SU-DHL-6 (cell line): ENCODE data around the gene NLGN3.

Experiments
- H2AFZ ChIP-seq: fragments of 200-600 bp; sonication (generic); 2 replicates; pipeline ENCODE4 v1.6.1; 2014; ENCODE audit warnings: low read depth, mild to moderate bottlenecking, moderate library complexity, mixed read lengths, antibody characterized with exemption, low read length; ENCODE audit not compliant: severe bottlenecking
- H3F3A ChIP-seq: fragments of 200-600 bp; shearing (Covaris generic); 2 replicates; pipeline ENCODE4 v1.6.0; 2016; ENCODE audit warnings: antibody characterized with exemption, mild to moderate bottlenecking; ENCODE audit not compliant: insufficient read depth
- H3K27ac ChIP-seq: fragments of 200-600 bp; sonication (generic); 2 replicates; pipeline ENCODE4 v1.5.1; 2016; ENCODE audit warnings: low read depth, mild to moderate bottlenecking, low read length, moderate library complexity, mixed read lengths
- H3K27me3 ChIP-seq: fragments of 200-600 bp; sonication (generic), shearing (Covaris generic); 2 replicates; pipeline ENCODE4 v1.6.0; 2014; ENCODE audit warnings: mild to moderate bottlenecking, low read length
- H3K36me3 ChIP-seq: fragments of 200-600 bp; sonication (generic); 2 replicates; pipeline ENCODE4 v1.6.1; 2014; ENCODE audit warnings: mild to moderate bottlenecking, low read length, mixed read lengths
- H3K4me2 ChIP-seq: fragments of 300-600, 200-600 bp; shearing (Covaris generic), sonication (generic); 2 replicates; pipeline ENCODE4 v1.6.0; 2014; ENCODE audit warnings: low read length, low read depth, mild to moderate bottlenecking; ENCODE audit not compliant: poor library complexity, severe bottlenecking
- H3K4me3 ChIP-seq: fragments of 200-600 bp; sonication (generic); 2 replicates; pipeline ENCODE4 v1.5.1; 2014; ENCODE audit warnings: antibody characterized with exemption, low read length, mild to moderate bottlenecking, mixed read lengths; ENCODE audit not compliant: insufficient read depth, poor library complexity, severe bottlenecking
- H3K79me2 ChIP-seq: fragments of 200-600 bp; sonication (generic); 2 replicates; pipeline ENCODE4 v1.6.1; 2014; ENCODE audit warnings: mild to moderate bottlenecking, low read length, moderate library complexity; ENCODE audit not compliant: insufficient read depth
- H3K9ac ChIP-seq: fragments of 200-600 bp; sonication (generic); 2 replicates; pipeline ENCODE4 v1.7.0; 2014; ENCODE audit warnings: mild to moderate bottlenecking, low read length
- H3K9me2 ChIP-seq: fragments of 200-600 bp; sonication (generic); replicated peaks from 2 replicates; pipeline ENCODE4 v1.6.1; 2014; ENCODE audit warnings: low read length; ENCODE audit not compliant: insufficient read depth
- H3K9me3 ChIP-seq: fragments of 200-600 bp; sonication (generic); 2 replicates; pipeline ENCODE4 v1.6.1; 2014; ENCODE audit warnings: low read length, mixed read lengths; ENCODE audit not compliant: insufficient read depth
- H4K20me1 ChIP-seq: fragments of 200-600 bp; sonication (generic); 2 replicates; pipeline ENCODE4 v1.6.1; 2014; ENCODE audit warnings: low read depth, mild to moderate bottlenecking, antibody characterized with exemption, low read length, moderate library complexity, mixed read lengths
- EZH2phosphoT487 ChIP-seq: fragments of 200-600 bp; sonication (generic), shearing (Covaris generic); conservative IDR thresholded peaks from 2 replicates; pipeline ENCODE4 v1.6.1; 2018; ENCODE audit warnings: mild to moderate bottlenecking, antibody characterized with exemption, low read length, moderate library complexity, mixed read lengths
- TF ChIP-seq, protein P1 (sequence below): fragments of 200-600 bp; sonication (generic); IDR thresholded peaks from one replicate; pipeline ENCODE4 v1.5.1; 2017; ENCODE audit warnings: antibody characterized with exemption, mild to moderate bottlenecking, low read length, moderate library complexity; ENCODE audit not compliant: insufficient read depth, poor library complexity, severe bottlenecking

NLGN3 gene

DNA sequence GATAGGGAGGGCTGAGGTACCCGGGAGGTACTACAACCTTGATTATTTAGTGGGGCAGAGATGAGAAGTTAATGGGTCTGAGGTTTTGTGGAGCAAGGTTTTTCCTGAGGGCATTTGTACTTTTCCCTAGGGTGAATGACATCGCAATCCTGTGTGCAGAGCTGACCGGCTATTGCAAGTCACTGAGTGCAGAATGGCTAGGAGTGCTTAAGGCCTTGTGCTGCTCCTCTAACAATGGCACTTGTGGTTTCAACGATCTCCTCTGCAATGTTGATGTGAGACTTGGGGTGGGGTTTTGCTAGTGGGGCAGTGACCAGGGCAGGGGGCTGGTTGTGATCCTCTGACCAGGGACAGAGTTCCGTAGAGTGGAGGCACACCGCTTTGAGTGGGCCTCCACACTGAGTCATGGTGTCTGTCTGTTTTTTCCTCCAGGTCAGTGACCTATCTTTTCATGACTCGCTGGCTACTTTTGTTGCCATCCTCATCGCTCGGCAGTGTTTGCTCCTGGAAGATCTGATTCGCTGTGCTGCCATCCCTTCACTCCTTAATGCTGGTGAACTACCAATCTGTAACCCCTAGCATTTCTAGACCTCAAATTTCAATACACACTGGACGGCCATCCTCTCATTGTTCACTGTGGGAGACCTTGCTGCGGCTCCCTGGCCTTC, 16.3 kb upstream of the NLGN3 start:
- no peak overlapping the region for H3K4me3 ChIP-seq
- H3K9me2 ChIP-seq, result no peaks in the 10 kb centered on the region
- no peak overlapping the region for H3K9ac ChIP-seq
- no peaks in the 10 kb centered on the region for H4K20me1 ChIP-seq
- H3K27me3 ChIP-seq, result no peaks in the 10 kb centered on the region
- no peaks in the 10 kb centered on the region for H3F3A ChIP-seq
- no peak overlapping the region for H3K4me2 ChIP-seq
- no peaks in the 10 kb centered on the region for H3K79me2 ChIP-seq
- H2AFZ ChIP-seq, result no peak overlapping the region
- TF ChIP-seq EZH2phosphoT487, result no peak
- TF ChIP-seq, protein P1, sequence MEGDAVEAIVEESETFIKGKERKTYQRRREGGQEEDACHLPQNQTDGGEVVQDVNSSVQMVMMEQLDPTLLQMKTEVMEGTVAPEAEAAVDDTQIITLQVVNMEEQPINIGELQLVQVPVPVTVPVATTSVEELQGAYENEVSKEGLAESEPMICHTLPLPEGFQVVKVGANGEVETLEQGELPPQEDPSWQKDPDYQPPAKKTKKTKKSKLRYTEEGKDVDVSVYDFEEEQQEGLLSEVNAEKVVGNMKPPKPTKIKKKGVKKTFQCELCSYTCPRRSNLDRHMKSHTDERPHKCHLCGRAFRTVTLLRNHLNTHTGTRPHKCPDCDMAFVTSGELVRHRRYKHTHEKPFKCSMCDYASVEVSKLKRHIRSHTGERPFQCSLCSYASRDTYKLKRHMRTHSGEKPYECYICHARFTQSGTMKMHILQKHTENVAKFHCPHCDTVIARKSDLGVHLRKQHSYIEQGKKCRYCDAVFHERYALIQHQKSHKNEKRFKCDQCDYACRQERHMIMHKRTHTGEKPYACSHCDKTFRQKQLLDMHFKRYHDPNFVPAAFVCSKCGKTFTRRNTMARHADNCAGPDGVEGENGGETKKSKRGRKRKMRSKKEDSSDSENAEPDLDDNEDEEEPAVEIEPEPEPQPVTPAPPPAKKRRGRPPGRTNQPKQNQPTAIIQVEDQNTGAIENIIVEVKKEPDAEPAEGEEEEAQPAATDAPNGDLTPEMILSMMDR, result no peak
- H3K27ac ChIP-seq, result no peak overlapping the region
- no peaks in the 10 kb centered on the region for H3K9me3 ChIP-seq
- H3K36me3 ChIP-seq, result no peaks in the 10 kb centered on the region

DNA sequence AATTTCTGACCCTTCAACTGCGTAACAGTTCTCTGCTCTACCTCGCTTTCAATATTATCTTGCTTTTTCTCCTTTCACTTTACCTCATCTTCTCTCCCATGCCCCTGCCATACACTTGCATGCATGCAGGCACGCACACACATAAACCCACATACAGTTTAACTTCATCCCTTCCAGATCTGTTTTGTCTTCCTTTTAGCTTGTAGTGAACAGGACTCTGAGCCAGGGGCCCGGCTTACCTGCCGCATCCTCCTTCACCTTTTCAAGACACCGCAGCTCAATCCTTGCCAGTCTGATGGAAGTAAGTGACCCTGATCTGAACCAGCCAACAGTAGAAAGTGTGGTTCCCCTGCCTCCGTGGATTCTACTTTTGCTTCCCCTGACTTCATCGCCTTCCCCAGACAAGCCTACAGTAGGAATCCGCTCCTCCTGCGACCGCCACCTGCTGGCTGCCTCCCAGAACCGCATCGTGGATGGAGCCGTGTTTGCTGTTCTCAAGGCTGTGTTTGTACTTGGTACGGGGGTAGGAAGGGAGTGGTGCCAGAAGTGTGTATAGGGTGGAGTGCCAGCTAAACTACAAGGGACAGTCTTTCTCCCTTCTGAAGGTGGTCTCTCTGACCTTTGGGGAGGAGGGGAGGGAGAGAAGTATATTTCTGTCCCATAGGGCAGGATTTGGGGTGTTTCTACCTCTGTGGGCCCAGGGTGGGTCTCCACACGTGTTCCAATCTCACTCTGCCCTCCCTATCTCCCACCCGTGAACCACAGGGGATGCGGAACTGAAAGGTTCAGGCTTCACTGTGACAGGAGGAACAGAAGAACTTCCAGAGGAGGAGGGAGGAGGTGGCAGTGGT, 15.5 kb upstream of the NLGN3 start:
- H3K36me3 ChIP-seq, result no peaks in the 10 kb centered on the region
- H2AFZ ChIP-seq, result no peak overlapping the region
- H3F3A ChIP-seq, result no peaks in the 10 kb centered on the region
- H3K9ac ChIP-seq, result no peak overlapping the region
- no peak overlapping the region for H3K27ac ChIP-seq
- H3K4me2 ChIP-seq, result no peak overlapping the region
- no peaks in the 10 kb centered on the region for H3K9me2 ChIP-seq
- no peak for TF ChIP-seq EZH2phosphoT487
- TF ChIP-seq, protein P1, result peak; percentile 75
- H3K9me3 ChIP-seq, result no peaks in the 10 kb centered on the region
- no peaks in the 10 kb centered on the region for H4K20me1 ChIP-seq
- no peak overlapping the region for H3K4me3 ChIP-seq
- H3K79me2 ChIP-seq, result no peaks in the 10 kb centered on the region
- H3K27me3 ChIP-seq, result no peaks in the 10 kb centered on the region

DNA sequence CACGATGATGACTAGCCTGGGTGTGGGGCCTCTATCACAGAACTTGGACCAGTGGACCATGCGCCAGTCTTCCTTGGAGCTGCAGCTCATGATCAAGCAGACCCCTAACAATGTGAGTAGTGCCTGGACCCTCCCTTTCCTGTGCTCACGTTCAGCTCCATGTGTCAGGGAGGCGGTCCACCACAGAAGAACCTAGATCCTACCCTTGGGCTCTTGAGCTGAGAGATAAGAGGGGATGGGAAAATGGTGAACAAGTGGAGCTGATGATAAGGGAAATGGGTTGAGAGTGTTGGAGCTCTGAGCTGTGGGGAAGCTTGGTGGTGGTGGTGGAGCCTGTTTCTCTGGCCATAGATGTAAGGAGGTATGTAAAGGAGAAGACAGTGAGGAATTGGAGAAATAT, 13.1 kb upstream of the NLGN3 start:
- Histone ChIP-seq H3K27ac (no peak overlapping the region), H3K79me2 (no peaks in the 10 kb centered on the region), H2AFZ (no peak overlapping the region), H3K9me3 (no peaks in the 10 kb centered on the region), H3K9ac (no peak overlapping the region), H3K27me3 (no peaks in the 10 kb centered on the region), H3K9me2 (no peaks in the 10 kb centered on the region), H3K4me2 (no peak overlapping the region), H3K4me3 (no peak overlapping the region), H3K36me3 (no peaks in the 10 kb centered on the region), H3F3A (no peaks in the 10 kb centered on the region), H4K20me1 (no peaks in the 10 kb centered on the region)
- TF ChIP-seq, protein P1, result no peak
- TF ChIP-seq EZH2phosphoT487, result no peak
